ENCODE data around the gene TNFRSF18. TPM values are rescaled to one million over a fixed set of nuclear protein-coding genes. Genes with fewer than 3 reads are reported as not detected.

Gene TNFRSF18
- total RNA-seq, 4 donors from 2014 or later = 24.4 to 62.1 (median 33.5) TPM

GRCh38 chr1:1233567-1233892 is 27.1 kb upstream of the TNFRSF18 start:
- Histone ChIP-seq H3K4me3 (no peak overlapping the region), H3K27me3 (no peaks in the 10 kb centered on the region), H3K4me1 (peaks cover 52% of the 10 kb centered on the region), H3K36me3 (peaks cover 5% of the 10 kb centered on the region), H3K27ac (no peak overlapping the region), H3K9me3 (no peaks in the 10 kb centered on the region)
- WGBS = 93% methylated on average over 15 of the region's 15 CpGs
- TF ChIP-seq EP300 (IDR thresholded peaks at IDR 0.05) = no peak
- no peak for TF ChIP-seq POLR2A (IDR thresholded peaks at IDR 0.05)
- TF ChIP-seq POLR2AphosphoS5 (IDR thresholded peaks at IDR 0.05) = no peak
- no peak for TF ChIP-seq CTCF (IDR thresholded peaks at IDR 0.05)
- no peak for DNase-seq (ENCODE audit: low spot score in 2 of 2)

GRCh38 chr1:1232796-1233566 is 26.6 kb upstream of the TNFRSF18 start:
- H3K4me3 ChIP-seq = peak overlapping the region; percentile 47
- DNase-seq (ENCODE audit: low spot score in 2 of 2) = no peak
- H3K27me3 ChIP-seq = no peaks in the 10 kb centered on the region
- no peak for TF ChIP-seq CTCF (IDR thresholded peaks at IDR 0.05)
- no peak for TF ChIP-seq POLR2AphosphoS5 (IDR thresholded peaks at IDR 0.05)
- no peak for TF ChIP-seq EP300 (IDR thresholded peaks at IDR 0.05)
- TF ChIP-seq POLR2A (IDR thresholded peaks at IDR 0.05) = no peak
- peak overlapping the region; percentile 17 for H3K27ac ChIP-seq
- H3K9me3 ChIP-seq = no peaks in the 10 kb centered on the region
- WGBS = 81% methylated on average over 77 of the region's 98 CpGs
- H3K36me3 ChIP-seq = peaks cover 10% of the 10 kb centered on the region
- H3K4me1 ChIP-seq = peaks cover 47% of the 10 kb centered on the region

- Histone ChIP-seq H3K36me3 (peaks cover 17% of the 10 kb centered on the region), H3K27ac (peak within 1 kb of the TSS; percentile 88), H3K9me3 (no peaks in the 10 kb centered on the region), H3K27me3 (no peaks in the 10 kb centered on the region), H3K4me3 (peak within 1 kb of the TSS; percentile 84), H3K4me1 (peaks cover 40% of the 10 kb centered on the region)
- TF ChIP-seq EP300 (IDR thresholded peaks at IDR 0.05) (no peak), POLR2A (IDR thresholded peaks at IDR 0.05) (peak in 1 of 2 donors; percentile 8)
- 20% methylated on average over 7 of the region's 100 CpGs for WGBS
- DNase-seq (ENCODE audit: low spot score in 2 of 2) = no peak
Observed at GRCh38 chr1:1232208-1232795, 25.9 kb upstream of the TNFRSF18 start, which contains the start of gene B3GALT6. B3GALT6 (plus strand) TSS chr1:1232237; CDS start chr1:1232279, 42 bp downstream.

- Histone ChIP-seq H3K27ac (peak within 1 kb of the TSS; percentile 88), H3K9me3 (no peaks in the 10 kb centered on the region), H3K4me3 (peak within 1 kb of the TSS; percentile 84), H3K36me3 (peaks cover 24% of the 10 kb centered on the region), H3K4me1 (peaks cover 33% of the 10 kb centered on the region), H3K27me3 (no peaks in the 10 kb centered on the region)
- WGBS = under 1% methylated on average over 19 of the region's 99 CpGs
- peak in 1 of 2 donors; percentile 28 for TF ChIP-seq POLR2A (IDR thresholded peaks at IDR 0.05)
- TF ChIP-seq POLR2AphosphoS5 (IDR thresholded peaks at IDR 0.05) = peak; percentile 43 to 79 (median 53)
- no peak for TF ChIP-seq CTCF (IDR thresholded peaks at IDR 0.05)
- TF ChIP-seq EP300 (IDR thresholded peaks at IDR 0.05) = no peak
- DNase-seq (ENCODE audit: low spot score in 2 of 2) = peak; percentile 97 to 99
Observed at GRCh38 chr1:1231400-1232207, 25.2 kb upstream of the TNFRSF18 start, which contains the start of gene SDF4. SDF4 (minus strand) TSS chr1:1232001; CDS start chr1:1228772, 3,229 bp downstream.

- Histone ChIP-seq H3K27me3 (no peaks in the 10 kb centered on the region), H3K27ac (peak overlapping the region; percentile 88), H3K9me3 (no peaks in the 10 kb centered on the region), H3K4me3 (peak overlapping the region; percentile 84), H3K4me1 (peaks cover 32% of the 10 kb centered on the region), H3K36me3 (peaks cover 26% of the 10 kb centered on the region)
- no peak for DNase-seq (ENCODE audit: low spot score in 2 of 2)
- 14% methylated on average over 22 of the region's 24 CpGs for WGBS
- TF ChIP-seq EP300 (IDR thresholded peaks at IDR 0.05) = no peak
- TF ChIP-seq CTCF (IDR thresholded peaks at IDR 0.05) = no peak
- TF ChIP-seq POLR2AphosphoS5 (IDR thresholded peaks at IDR 0.05) = no peak
- no peak for TF ChIP-seq POLR2A (IDR thresholded peaks at IDR 0.05)
Observed at GRCh38 chr1:1230656-1231399, 24.4 kb upstream of the TNFRSF18 start.
